H9 (cell line): ENCODE results near the gene LPP. TPM values are rescaled to one million over a fixed set of nuclear protein-coding genes. Genes with fewer than 3 reads are reported as not detected.
A peak's percentile ranks its signal among the peaks of the same experiment; 100 is the strongest.

Experiments used
- DNase-seq: peaks from one replicate; pipeline ENCODE4 v3.0.0-alpha.2; 2017
- H2AFZ ChIP-seq: one replicate; pipeline ENCODE4 v1.6.1; 2013; ENCODE audit warnings: mild to moderate bottlenecking, low read length, control low read depth, moderate library complexity
- H2AK5ac ChIP-seq: 2 replicates; pipeline ENCODE4 v1.6.1; 2013; ENCODE audit warnings: low read length, control low read depth, mixed read lengths; ENCODE audit not compliant: insufficient read length
- H2BK120ac ChIP-seq: one replicate; pipeline ENCODE4 v1.6.1; 2013; ENCODE audit warnings: low read depth, mild to moderate bottlenecking, low read length, control low read depth, inconsistent platforms; ENCODE audit not compliant: poor library complexity, severe bottlenecking
- H2BK12ac ChIP-seq: 2 replicates; pipeline ENCODE4 v1.6.1; 2013; ENCODE audit warnings: low read length, control low read depth, mixed read lengths, low read depth; ENCODE audit not compliant: insufficient read length
- H2BK15ac ChIP-seq: 2 replicates; pipeline ENCODE4 v1.6.1; 2013; ENCODE audit warnings: low read depth, low read length, control low read depth
- H2BK20ac ChIP-seq: one replicate; pipeline ENCODE4 v1.6.1; 2013; ENCODE audit warnings: low read depth, mild to moderate bottlenecking, low read length, control low read depth, inconsistent platforms; ENCODE audit not compliant: poor library complexity, severe bottlenecking
- H2BK5ac ChIP-seq: 2 replicates; pipeline ENCODE4 v1.6.1; 2013; ENCODE audit warnings: low read length, control low read depth, mixed read lengths; ENCODE audit not compliant: insufficient read length
- H3K14ac ChIP-seq: 2 replicates; pipeline ENCODE4 v1.6.1; 2013; ENCODE audit warnings: low read length, control low read depth; ENCODE audit not compliant: insufficient read depth
- H3K18ac ChIP-seq: 2 replicates; pipeline ENCODE4 v1.6.1; 2013; ENCODE audit warnings: low read depth, mild to moderate bottlenecking, mixed read lengths, low read length, control low read depth; ENCODE audit not compliant: insufficient read length
- H3K23ac ChIP-seq: 2 replicates; pipeline ENCODE4 v1.6.1; 2013; ENCODE audit warnings: low read length, control low read depth, mixed read lengths, low read depth; ENCODE audit not compliant: insufficient read length
- H3K23me2 ChIP-seq: 2 replicates; pipeline ENCODE4 v1.6.1; 2013; ENCODE audit warnings: low read depth, mild to moderate bottlenecking, mixed read lengths, low read length, control low read depth; ENCODE audit not compliant: insufficient read length, poor library complexity, severe bottlenecking
- H3K27ac ChIP-seq: 2 replicates; pipeline ENCODE4 v1.5.1; 2013; ENCODE audit warnings: low read length, control low read depth, mixed read lengths, low read depth; ENCODE audit not compliant: insufficient read length
- H3K27me3 ChIP-seq: 2 replicates; pipeline ENCODE4 v1.6.1; 2013; ENCODE audit warnings: low read length, control low read depth, inconsistent platforms; ENCODE audit not compliant: insufficient read depth
- H3K4ac ChIP-seq: 2 replicates; pipeline ENCODE4 v1.6.1; 2013; ENCODE audit warnings: low read depth, mild to moderate bottlenecking, control low read depth, inconsistent platforms, low read length, moderate library complexity
- H3K4me1 ChIP-seq: 2 replicates; pipeline ENCODE4 v1.6.1; 2013; ENCODE audit warnings: low read length, control low read depth, inconsistent platforms; ENCODE audit not compliant: insufficient read depth
- H3K4me2 ChIP-seq: 2 replicates; pipeline ENCODE4 v1.6.1; 2013; ENCODE audit warnings: low read length, control low read depth, mixed read lengths; ENCODE audit not compliant: insufficient read length, insufficient read depth
- H3K56ac ChIP-seq: 2 replicates; pipeline ENCODE4 v1.6.1; 2013; ENCODE audit warnings: low read depth, mild to moderate bottlenecking, mixed read lengths, low read length, control low read depth; ENCODE audit not compliant: insufficient read length
- H3K79me1 ChIP-seq: 2 replicates; pipeline ENCODE4 v1.6.1; 2013; ENCODE audit warnings: low read depth, mild to moderate bottlenecking, moderate library complexity, low read length, control low read depth, inconsistent platforms; ENCODE audit not compliant: insufficient read depth, poor library complexity, severe bottlenecking
- H3K79me2 ChIP-seq: 2 replicates; pipeline ENCODE4 v1.6.1; 2013; ENCODE audit warnings: low read length, control low read depth, inconsistent platforms; ENCODE audit not compliant: insufficient read depth
- H3K9ac ChIP-seq: 2 replicates; pipeline ENCODE4 v1.6.1; 2013; ENCODE audit warnings: low read length, control low read depth, mixed read lengths; ENCODE audit not compliant: insufficient read length; ENCODE audit errors: extremely low read depth
- H3K9me3 ChIP-seq: one replicate; pipeline ENCODE4 v1.6.1; 2013; ENCODE audit warnings: low read depth, low read length, inconsistent platforms; ENCODE audit not compliant: control insufficient read depth
- H3T11ph ChIP-seq: one replicate; pipeline ENCODE4 v1.6.1; 2013; ENCODE audit warnings: mild to moderate bottlenecking, low read length, control low read depth, inconsistent platforms
- H4K20me1 ChIP-seq: one replicate; pipeline ENCODE4 v1.6.1; 2013; ENCODE audit not compliant: control insufficient read depth, insufficient read length, insufficient read depth
- H4K5ac ChIP-seq: 2 replicates; pipeline ENCODE4 v1.6.1; 2013; ENCODE audit warnings: low read depth, mild to moderate bottlenecking, mixed read lengths, low read length, control low read depth; ENCODE audit not compliant: insufficient read length
- H4K8ac ChIP-seq: replicated peaks from 2 replicates; pipeline ENCODE4 v1.6.1; 2013; ENCODE audit warnings: low read length, control low read depth, mixed read lengths, low read depth; ENCODE audit not compliant: insufficient read length
- H4K91ac ChIP-seq: 2 replicates; pipeline ENCODE4 v1.6.1; 2013; ENCODE audit warnings: low read depth, mild to moderate bottlenecking, moderate library complexity, mixed read lengths, low read length, control low read depth; ENCODE audit not compliant: insufficient read length
- H3K27ac Mint-ChIP-seq, 3 experiments: 2 replicates in 2 of 3; 3 replicates in 1 of 3; pipeline ENCODE4 v1.8.0; 2020 to 2021; ENCODE audit warnings: mixed read lengths in 3 of 3, mild to moderate bottlenecking in 1 of 3, moderate library complexity in 1 of 3
- H3K27me3 Mint-ChIP-seq: 2 replicates; pipeline ENCODE4 v1.8.0; 2021; ENCODE audit warnings: low read depth, mild to moderate bottlenecking, moderate library complexity, mixed read lengths
- H3K36me3 Mint-ChIP-seq, 3 experiments: 2 replicates in 2 of 3; 3 replicates in 1 of 3; pipeline ENCODE4 v1.8.0; 2020 to 2021; ENCODE audit warnings: low read depth in 3 of 3, mixed read lengths in 3 of 3; ENCODE audit not compliant: insufficient read depth in 1 of 3
- H3K4me1 Mint-ChIP-seq, 2 experiments: 2 replicates each; pipeline ENCODE4 v1.8.0; 2020; ENCODE audit warnings: mixed read lengths in 2 of 2
- H3K4me3 Mint-ChIP-seq, 2 experiments: 2 replicates in 1 of 2; 3 replicates in 1 of 2; pipeline ENCODE4 v1.8.0; 2020 to 2021; ENCODE audit warnings: mild to moderate bottlenecking in 2 of 2, mixed read lengths in 2 of 2, moderate library complexity in 1 of 2
- H3K9me3 Mint-ChIP-seq, 2 experiments: 2 replicates in 1 of 2; 3 replicates in 1 of 2; pipeline ENCODE4 v1.8.0; 2020; ENCODE audit warnings: mild to moderate bottlenecking in 2 of 2, mixed read lengths in 2 of 2, moderate library complexity in 1 of 2
- CTCF ChIP-seq: fragments of 200-600 bp; sonication (generic); conservative IDR thresholded peaks from 3 replicates; pipeline ENCODE4 v1.8.0; 2021; ENCODE audit warnings: antibody characterized with exemption, mild to moderate bottlenecking
- WGBS: extraction: QIAGEN DNeasy Blood & Tissue Kit; methylation state at CpG from one replicate; pipeline ENCODE4 v1.1.7; 2013; ENCODE audit warnings: missing lambda C conversion rate, low lambda C conversion rate, mixed read lengths; ENCODE audit not compliant: insufficient read length; ENCODE audit errors: extremely low coverage; 5-methylcytosine and 5-hydroxymethylcytosine counted together
- total RNA-seq: library from RNA; stranded (reverse); gene quantifications from 2 replicates; pipeline ENCODE4 v1.2.1, GENCODE V29; 2021

LPP gene
- total RNA-seq, 1 experiment from 2014 or later, result 64.6 TPM

GRCh38 chr3:188673646-188674186 lies 519.8 kb downstream of the LPP start:
- Histone ChIP-seq H3K23me2 (no peaks in the 10 kb centered on the region), H2BK20ac (no peak overlapping the region), H3K27me3 (no peaks in the 10 kb centered on the region), H3K79me2 (no peaks in the 10 kb centered on the region), H4K5ac (no peak overlapping the region), H3T11ph (peak overlapping the region; percentile 85), H3K4me2 (no peak overlapping the region), H3K18ac (no peak overlapping the region), H2AFZ (no peak overlapping the region), H2BK120ac (no peak overlapping the region), H2BK15ac (no peak overlapping the region), H3K56ac (no peak overlapping the region), H3K79me1 (no peaks in the 10 kb centered on the region), H4K91ac (no peak overlapping the region), H3K14ac (no peak overlapping the region), H3K9me3 (no peaks in the 10 kb centered on the region), H4K20me1 (no peaks in the 10 kb centered on the region), H4K8ac (no peak overlapping the region), H3K4me1 (peaks cover 2% of the 10 kb centered on the region; the same call in 1 of the 2 replicates), H3K4ac (no peak overlapping the region), H3K27ac (no peak overlapping the region), H2BK5ac (no peak overlapping the region), H2BK12ac (no peak overlapping the region), H2AK5ac (no peak overlapping the region), H3K9ac (no peak overlapping the region), H3K23ac (no peak overlapping the region)
- H3K4me3 Mint-ChIP-seq, result no peak overlapping the region
- peak overlapping the region; percentile 28 to 83 (median 61); a peak in 5 of 7 replicates for H3K27ac Mint-ChIP-seq
- TF ChIP-seq CTCF, result no peak
- DNase-seq, result no peak
- peaks cover 24% of the 10 kb centered on the region in 2 experiments for H3K4me1 Mint-ChIP-seq
- no CpG with 5 or more reads among the region's 1 CpG for WGBS
- H3K27me3 Mint-ChIP-seq, result no peaks in the 10 kb centered on the region
- H3K36me3 Mint-ChIP-seq, result peaks cover 2 to 5% (median 3%) of the 10 kb centered on the region in 3 experiments; a peak in 3 of 7 replicates
- H3K9me3 Mint-ChIP-seq, result peaks cover 0 to 4% of the 10 kb centered on the region in 2 experiments; a peak in 2 of 5 replicates
